Colonic mucosa (tissue), 4 donors: Measurements from ENCODE around the gene MAFF. TPM values are rescaled to one million over a fixed set of nuclear protein-coding genes. Genes with fewer than 3 reads are reported as not detected.

Experiments
- DNase-seq: peaks from one replicate; pipeline ENCODE4 v3.0.0-alpha.2; 2020
- H3K27ac ChIP-seq: fragments of 200-600 bp; one replicate; pipeline ENCODE4 v1.8.0; 2021
- H3K27me3 ChIP-seq: fragments of 200-600 bp; one replicate; pipeline ENCODE4 v1.8.0; 2021
- H3K36me3 ChIP-seq: fragments of 200-600 bp; one replicate; pipeline ENCODE4 v1.8.0; 2021
- H3K4me1 ChIP-seq: fragments of 200-600 bp; one replicate; pipeline ENCODE4 v1.8.0; 2021; ENCODE audit warnings: mild to moderate bottlenecking
- H3K4me3 ChIP-seq: fragments of 200-600 bp; one replicate; pipeline ENCODE4 v1.8.0; 2021
- H3K9ac ChIP-seq, 2 donors: one replicate each; pipeline ENCODE4 v1.7.0; 2013; ENCODE audit warnings: control low read depth in 2 of 2, low read depth in 2 of 2, low read length in 2 of 2
- H3K9me3 ChIP-seq: fragments of 200-600 bp; one replicate; pipeline ENCODE4 v1.8.0; 2021
- CTCF ChIP-seq: fragments of 200-600 bp; IDR thresholded peaks from one replicate; pipeline ENCODE4 v1.8.0; 2022; ENCODE audit warnings: antibody characterized with exemption, mild to moderate bottlenecking
- intact Hi-C: fragments of 100-400 bp; cut with DNase I; formaldehyde crosslinking; loops from one replicate; pipeline ENCODE4 v1.14.1; 2022
- total RNA-seq, 2 donors: library from RNA; stranded (reverse); fragmentation: NEBNext Ultra II Directional in 1 of 2; extraction: Animal tissue kit (Norgen Biotek cat#: 25700) in 1 of 2; gene quantifications; one replicate each; pipeline ENCODE4 v1.2.1, GENCODE V29; 2021
- donor health status: healthy.
- donor health status: DM: no; HTN: no; CAD: no.
- donor health status: DM: no; HTN: no; CAD: no.

MAFF gene
- total RNA-seq, 2 donors from 2014 or later, result 5.2 to 41.7 TPM

DNA sequence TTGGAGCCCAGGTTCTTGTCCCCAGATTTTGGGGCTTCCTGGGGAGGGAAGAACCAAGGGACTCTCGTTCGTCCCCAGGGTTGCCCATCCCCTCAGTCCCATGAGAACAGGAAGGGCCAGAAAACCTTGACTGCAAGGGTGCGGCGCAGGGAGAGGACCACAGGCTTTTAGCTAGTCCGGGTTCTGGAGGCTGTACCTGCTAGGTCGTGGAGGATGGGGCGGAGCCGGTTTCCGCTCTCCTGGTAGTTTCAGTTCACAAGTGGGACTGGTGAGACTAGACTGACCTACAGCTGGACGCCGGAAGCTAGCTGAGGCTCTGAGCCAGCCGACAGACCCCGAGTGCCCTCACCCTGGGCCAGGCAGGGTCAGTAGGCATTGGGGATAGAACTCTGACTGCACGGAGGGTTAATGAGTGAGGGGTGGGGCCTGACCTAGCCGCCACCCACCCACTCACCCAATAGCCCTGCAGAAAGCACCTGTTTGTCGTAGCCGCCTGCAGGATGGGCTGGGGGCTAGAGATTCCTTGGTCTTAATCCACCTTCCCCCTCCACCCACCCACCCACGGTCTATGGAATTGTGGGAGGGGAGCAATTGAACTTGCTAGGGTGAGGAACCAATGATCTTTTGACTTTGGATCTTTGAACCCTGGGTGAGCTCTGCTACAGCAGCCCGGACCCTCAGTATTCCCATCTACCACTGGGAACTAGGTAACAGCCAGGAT, 1.5 kb downstream of the MAFF start:
- Histone ChIP-seq H3K27me3 (no peaks in the 10 kb centered on the region), H3K4me3 (peak overlapping the region; percentile 94), H3K9me3 (no peaks in the 10 kb centered on the region), H3K4me1 (no peaks in the 10 kb centered on the region), H3K27ac (peak overlapping the region; percentile 99), H3K9ac (peak overlapping the region; percentile 92 to 98), H3K36me3 (no peaks in the 10 kb centered on the region)
- DNase-seq, result peak; percentile 83
- TF ChIP-seq CTCF, result no peak
- intact Hi-C loops, result no loop called here

GRCh38 chr22:38203855-38204514, 2.2 kb downstream of the MAFF start:
- H3K4me3 ChIP-seq, result peak overlapping the region; percentile 94
- peak overlapping the region; percentile 99 for H3K27ac ChIP-seq
- DNase-seq, result no peak
- no peak for TF ChIP-seq CTCF
- no peaks in the 10 kb centered on the region for H3K9me3 ChIP-seq
- H3K4me1 ChIP-seq, result no peaks in the 10 kb centered on the region
- H3K27me3 ChIP-seq, result no peaks in the 10 kb centered on the region
- peak overlapping the region; percentile 92 to 98 for H3K9ac ChIP-seq
- no peaks in the 10 kb centered on the region for H3K36me3 ChIP-seq
- intact Hi-C loops, result no loop called here

- no peaks in the 10 kb centered on the region for H3K27me3 ChIP-seq
- no peak for TF ChIP-seq CTCF
- no peak overlapping the region for H3K4me3 ChIP-seq
- no peak overlapping the region for H3K9ac ChIP-seq
- H3K27ac ChIP-seq, result no peak overlapping the region
- DNase-seq, result no peak
- H3K36me3 ChIP-seq, result no peaks in the 10 kb centered on the region
- H3K4me1 ChIP-seq, result no peaks in the 10 kb centered on the region
- no peaks in the 10 kb centered on the region for H3K9me3 ChIP-seq
- intact Hi-C loops, result no loop called here
Measured at GRCh38 chr22:38204784-38205183, 3.0 kb downstream of the MAFF start.

DNA sequence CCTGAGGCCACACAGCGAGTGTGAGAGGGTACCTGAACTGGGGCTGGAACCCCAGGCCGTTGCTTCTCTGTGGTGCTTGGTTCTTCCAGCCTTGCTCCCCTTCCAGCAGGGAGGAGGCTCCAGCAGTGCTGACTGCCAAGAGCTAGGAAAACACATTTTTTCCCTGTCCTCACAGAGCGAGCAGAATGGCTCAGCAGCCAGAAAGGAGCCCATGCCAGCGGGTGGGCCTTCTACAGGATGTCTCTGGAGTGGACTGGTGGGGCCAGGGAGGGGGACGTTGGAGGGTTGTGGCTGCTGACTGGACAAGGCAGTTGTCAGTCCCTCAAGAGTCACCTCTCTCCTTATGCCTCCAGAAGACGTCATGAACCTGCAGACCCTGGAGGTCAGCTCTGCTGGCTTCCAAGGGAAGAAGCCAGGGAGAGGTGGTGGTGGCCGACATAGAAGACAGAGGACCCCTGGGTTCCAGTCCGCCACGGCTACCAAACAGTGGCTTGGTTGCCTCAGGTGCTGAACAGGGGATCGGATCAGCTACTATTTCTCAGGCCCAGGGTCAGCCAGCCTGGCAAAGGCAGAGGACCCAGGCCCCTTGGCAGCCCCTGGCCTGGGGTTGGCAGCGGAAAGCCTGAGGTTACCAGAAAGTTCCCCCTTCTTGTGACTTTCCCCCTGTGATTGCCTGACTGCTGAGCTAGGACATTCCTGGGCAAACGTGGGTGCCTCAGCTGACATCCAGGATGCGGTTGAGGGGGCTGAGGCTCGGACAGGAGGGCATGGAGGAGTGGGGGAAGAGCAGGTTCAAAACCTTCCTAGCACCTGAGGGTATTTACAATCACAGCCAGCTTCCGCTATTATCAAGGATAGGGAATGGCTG, 3.7 kb downstream of the MAFF start:
- Histone ChIP-seq H3K4me3 (no peak overlapping the region), H3K9me3 (no peaks in the 10 kb centered on the region), H3K9ac (peak overlapping the region in 1 of 2 donors; percentile 5), H3K27ac (no peak overlapping the region), H3K27me3 (no peaks in the 10 kb centered on the region), H3K36me3 (no peaks in the 10 kb centered on the region), H3K4me1 (no peaks in the 10 kb centered on the region)
- intact Hi-C loops, result no loop called here
- no peak for TF ChIP-seq CTCF
- peak; percentile 58 for DNase-seq

DNA sequence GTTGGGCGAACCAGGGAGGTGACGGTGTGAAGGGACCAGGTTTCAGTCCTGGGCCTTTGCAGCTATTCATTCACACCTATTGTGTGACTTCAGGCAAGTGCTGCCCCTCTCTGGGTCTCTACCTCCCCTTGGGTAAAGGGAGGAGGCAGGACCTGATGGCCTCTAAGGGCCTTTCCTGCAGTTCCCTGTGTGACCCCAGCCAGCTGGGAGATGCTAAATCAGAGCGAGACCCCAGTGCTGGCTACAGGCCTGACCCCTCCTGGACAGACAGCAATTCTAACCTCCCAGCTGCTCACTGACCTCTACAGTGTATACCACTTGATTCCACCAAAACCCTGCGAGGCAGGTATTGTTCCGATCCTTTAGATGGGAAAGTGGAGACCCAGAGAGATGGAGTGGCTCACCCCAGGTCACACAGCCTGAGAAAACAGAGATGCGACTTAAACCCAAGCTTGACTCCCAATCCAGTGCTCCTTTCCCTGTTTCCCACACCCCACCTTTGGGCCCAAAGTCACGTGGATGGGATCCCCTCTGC, 6.2 kb downstream of the MAFF start:
- H3K4me1 ChIP-seq, result no peaks in the 10 kb centered on the region

More for the DNA sequence above, 6.2 kb downstream of the MAFF start:
- Histone ChIP-seq H3K36me3 (no peaks in the 10 kb centered on the region), H3K9ac (no peak overlapping the region), H3K4me3 (no peak overlapping the region), H3K27me3 (no peaks in the 10 kb centered on the region), H3K27ac (no peak overlapping the region), H3K9me3 (no peaks in the 10 kb centered on the region)
- intact Hi-C loops, result no loop called here
- no peak for DNase-seq
- no peak for TF ChIP-seq CTCF
